Activated T-cell treated with anti-CD3 and anti-CD28 coated beads for 24 hours (primary cell): ENCODE measurements around the gene SETDB1.

Experiments
- DNase-seq: peaks from one replicate; pipeline ENCODE4 v3.0.0-alpha.2; 2020; ENCODE audit warnings: low read depth

The SETDB1 gene

GRCh38 chr1:151003180-151003579 lies 77.0 kb downstream of the SETDB1 start:
- no peak for DNase-seq

- no peak for DNase-seq
Measured at GRCh38 chr1:151005729-151006319, 79.7 kb downstream of the SETDB1 start.

GRCh38 chr1:151006327-151007052 lies 80.3 kb downstream of the SETDB1 start, which contains the start of gene MINDY1:
TSS of gene MINDY1 (minus strand) at chr1:151006902. CDS start at chr1:151002617, 4,285 bp downstream.
- DNase-seq: no peak

GRCh38 chr1:151007853-151008243 lies 81.7 kb downstream of the SETDB1 start:
- no peak for DNase-seq

- peak; percentile 90 for DNase-seq
Measured at GRCh38 chr1:151008244-151009205, 82.4 kb downstream of the SETDB1 start, which contains the start of gene PRUNE1. TSS of gene PRUNE1 (plus strand) at chr1:151008449. CDS start at chr1:151008633, 184 bp downstream.

GRCh38 chr1:151009206-151009587 lies 83.0 kb downstream of the SETDB1 start:
- DNase-seq: no peak

- DNase-seq: no peak
Measured at GRCh38 chr1:151009674-151010345, 83.6 kb downstream of the SETDB1 start.

GRCh38 chr1:151010346-151010726 lies 84.2 kb downstream of the SETDB1 start:
- no peak for DNase-seq

- DNase-seq: no peak
Measured at GRCh38 chr1:151011154-151011850, 85.1 kb downstream of the SETDB1 start.

- DNase-seq: no peak
Measured at GRCh38 chr1:151012684-151013471, 86.7 kb downstream of the SETDB1 start.

- no peak for DNase-seq
Measured at GRCh38 chr1:151013518-151013917, 87.4 kb downstream of the SETDB1 start.
